Cardiac fibroblast (primary cell): ENCODE measurements around the gene SYCE1L.
A peak's percentile ranks its signal among the peaks of the same experiment; 100 is the strongest.

ENCODE experiments used
- DNase-seq, 2 donors: peaks; one replicate each; pipeline versions ENCODE4 v3.0.0 to v3.0.0-alpha.2; 2010; ENCODE audit warnings: low read depth in 2 of 2
- H3K4me3 ChIP-seq, 2 donors: replicated peaks in 1 of 2; 1 replicate in 1 of 2; 2 replicates in 1 of 2; pipeline ENCODE4 v1.5.1; 2011; ENCODE audit warnings: low read depth in 2 of 2, low read length in 2 of 2, mild to moderate bottlenecking in 2 of 2, moderate library complexity in 1 of 2
- CTCF ChIP-seq: IDR thresholded peaks from one replicate; pipeline ENCODE4 v1.5.1; 2011; ENCODE audit warnings: low read depth, mild to moderate bottlenecking, low read length, inconsistent platforms

Gene SYCE1L

GRCh38 chr16:77206533-77206932 lies 7.3 kb downstream of the SYCE1L start:
- DNase-seq: peak in 1 of 2 donors; percentile 17
- TF ChIP-seq CTCF: no peak
- H3K4me3 ChIP-seq: no peak overlapping the region

- no peak for DNase-seq
- H3K4me3 ChIP-seq: no peak overlapping the region
- no peak for TF ChIP-seq CTCF
These were observed 7.8 kb downstream of the SYCE1L start for GRCh38 chr16:77207030-77207429.

- TF ChIP-seq CTCF: no peak
- H3K4me3 ChIP-seq: no peak overlapping the region
- DNase-seq: no peak
These were observed 9.2 kb downstream of the SYCE1L start for GRCh38 chr16:77208382-77208781.

- peak overlapping the region; percentile 54 to 62 for H3K4me3 ChIP-seq
- DNase-seq: peak; percentile 12 to 38
- no peak for TF ChIP-seq CTCF
These were observed 12.9 kb downstream of the SYCE1L start for GRCh38 chr16:77211880-77212740.

GRCh38 chr16:77212741-77213541 lies 13.7 kb downstream of the SYCE1L start:
- DNase-seq: peak; percentile 27 to 44
- H3K4me3 ChIP-seq: peak overlapping the region; percentile 54 to 62
- TF ChIP-seq CTCF: no peak

GRCh38 chr16:77213542-77214106 lies 14.4 kb downstream of the SYCE1L start:
- peak; percentile 83 to 90 for DNase-seq
- no peak for TF ChIP-seq CTCF
- no peak overlapping the region for H3K4me3 ChIP-seq
